AG04449 (cell line): ENCODE results near the gene DNMBP.

Source experiments
- CTCF ChIA-PET: fragments of 350-600 bp; formaldehyde crosslinking; extraction: SDS; loops from one replicate; lab custom pipeline; 2021; ENCODE audit warnings: antibody characterized with exemption; lab: Yijun Ruan, JAX
- POLR2A ChIA-PET: fragments of 400-600, 350-600 bp; formaldehyde crosslinking; extraction: SDS; loops from one replicate; lab custom pipeline; 2020; ENCODE audit warnings: antibody characterized with exemption, inconsistent platforms; lab: Yijun Ruan, JAX
- DNase-seq: peaks from one replicate; pipeline ENCODE4 v3.0.0-alpha.2; 2010; ENCODE audit warnings: low read depth, low spot score
- H3K4me3 ChIP-seq: 2 replicates; pipeline ENCODE4 v1.5.1; 2011; ENCODE audit warnings: low read depth, mild to moderate bottlenecking, control low read depth, low read length
- TF ChIP-seq, protein P1 (sequence below): IDR thresholded peaks from one replicate; pipeline ENCODE4 v1.5.1; 2011; ENCODE audit warnings: mild to moderate bottlenecking, moderate library complexity, low read length, control low read depth, inconsistent platforms; ENCODE audit not compliant: insufficient read depth; ENCODE audit errors: missing control alignments

Gene DNMBP

DNA sequence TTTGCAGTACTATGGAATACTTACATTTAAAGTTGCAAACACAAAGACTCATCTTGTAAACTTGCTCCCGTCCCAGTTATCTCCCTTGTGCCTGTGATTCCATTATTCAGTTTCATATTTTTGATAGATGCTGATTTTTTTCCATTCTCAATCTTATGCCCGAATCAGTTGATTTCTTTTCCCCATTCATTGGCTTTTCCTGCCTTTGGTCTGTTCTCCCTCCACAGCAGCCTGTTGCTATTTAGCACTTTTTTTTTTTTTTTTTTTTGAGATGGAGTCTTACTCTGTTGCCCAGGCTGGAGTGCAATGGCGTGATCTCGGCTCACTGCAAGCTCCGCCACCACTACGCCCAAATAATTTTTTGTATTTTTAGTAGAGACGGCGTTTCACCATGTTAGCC, 149.3 kb downstream of the DNMBP start:
- CTCF ChIA-PET: interaction anchor here (1.1 to 10.7 kb wide), 4 partner anchors 9 to 188 kb away, joined by 3 to 135 read pairs (median 12); no protein-coding TSS in a partner anchor
- POLR2A ChIA-PET: no interaction called here
- TF ChIP-seq, protein P1, sequence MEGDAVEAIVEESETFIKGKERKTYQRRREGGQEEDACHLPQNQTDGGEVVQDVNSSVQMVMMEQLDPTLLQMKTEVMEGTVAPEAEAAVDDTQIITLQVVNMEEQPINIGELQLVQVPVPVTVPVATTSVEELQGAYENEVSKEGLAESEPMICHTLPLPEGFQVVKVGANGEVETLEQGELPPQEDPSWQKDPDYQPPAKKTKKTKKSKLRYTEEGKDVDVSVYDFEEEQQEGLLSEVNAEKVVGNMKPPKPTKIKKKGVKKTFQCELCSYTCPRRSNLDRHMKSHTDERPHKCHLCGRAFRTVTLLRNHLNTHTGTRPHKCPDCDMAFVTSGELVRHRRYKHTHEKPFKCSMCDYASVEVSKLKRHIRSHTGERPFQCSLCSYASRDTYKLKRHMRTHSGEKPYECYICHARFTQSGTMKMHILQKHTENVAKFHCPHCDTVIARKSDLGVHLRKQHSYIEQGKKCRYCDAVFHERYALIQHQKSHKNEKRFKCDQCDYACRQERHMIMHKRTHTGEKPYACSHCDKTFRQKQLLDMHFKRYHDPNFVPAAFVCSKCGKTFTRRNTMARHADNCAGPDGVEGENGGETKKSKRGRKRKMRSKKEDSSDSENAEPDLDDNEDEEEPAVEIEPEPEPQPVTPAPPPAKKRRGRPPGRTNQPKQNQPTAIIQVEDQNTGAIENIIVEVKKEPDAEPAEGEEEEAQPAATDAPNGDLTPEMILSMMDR: no peak
- no peak overlapping the region for H3K4me3 ChIP-seq
- DNase-seq: no peak

DNA sequence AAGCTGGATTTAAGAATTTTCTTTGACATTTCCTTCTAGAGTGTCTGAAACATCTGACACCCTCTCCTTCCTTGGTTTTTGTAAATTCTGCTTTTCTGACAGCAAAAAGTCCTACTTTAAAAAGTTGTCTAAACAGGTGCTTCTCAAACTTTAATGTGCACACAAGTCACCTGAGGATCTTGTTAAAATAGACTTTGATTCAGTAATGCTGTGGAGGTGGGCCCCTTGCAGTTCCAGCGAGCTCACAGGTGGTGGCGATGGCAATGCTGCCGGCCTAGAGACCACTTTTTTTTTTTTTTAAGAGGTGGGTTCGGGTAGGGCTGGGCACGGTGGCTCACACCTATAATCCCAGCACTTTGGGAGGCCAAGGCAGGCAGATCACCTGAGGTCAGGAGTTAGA, 150.2 kb downstream of the DNMBP start:
- TF ChIP-seq, protein P1: peak; percentile 11
- DNase-seq: no peak
- POLR2A ChIA-PET: no interaction called here

GRCh38 chr10:99858849-99859248, 150.9 kb downstream of the DNMBP start:
- CTCF ChIA-PET: interaction anchor here (0.6 to 10.7 kb wide), 9 partner anchors 12 to 296 kb away, joined by 3 to 135 read pairs (median 4); partner anchors contain the start of gene DNMBP
- POLR2A ChIA-PET: no interaction called here

More for the DNA sequence above, 150.2 kb downstream of the DNMBP start:
- CTCF ChIA-PET: interaction anchor here (0.6 to 10.7 kb wide), 9 partner anchors 13 to 295 kb away, joined by 3 to 135 read pairs (median 4); partner anchors contain the start of gene DNMBP
- H3K4me3 ChIP-seq: no peak overlapping the region

DNA sequence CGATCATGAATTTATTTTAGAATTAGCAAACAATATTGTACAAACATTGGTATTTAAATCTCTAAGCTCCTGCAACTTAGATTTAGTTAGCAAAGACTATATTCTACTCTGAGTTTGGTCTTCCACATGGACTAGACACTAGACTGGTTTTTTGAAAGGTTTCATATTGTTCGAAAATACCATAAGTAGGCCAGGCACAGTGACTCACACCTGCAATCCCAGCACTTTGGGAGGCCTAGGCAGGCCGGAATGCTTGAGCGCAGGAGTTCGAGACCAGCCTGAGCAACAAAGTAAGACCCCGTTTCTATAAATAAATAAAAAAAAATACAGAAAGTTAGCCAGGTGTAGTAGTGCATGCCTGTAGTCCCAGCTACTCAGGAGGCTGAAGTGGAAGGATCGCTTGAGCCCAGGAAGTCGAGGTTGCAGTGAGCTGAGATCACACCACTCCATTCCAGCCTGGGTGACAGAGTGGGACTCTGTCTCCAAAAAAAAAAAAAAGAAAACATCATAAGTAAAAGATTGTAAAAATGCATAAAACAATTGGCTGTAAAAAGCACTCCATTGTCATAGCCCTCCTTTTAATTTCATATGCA, 154.2 kb downstream of the DNMBP start:
- TF ChIP-seq, protein P1: no peak
- DNase-seq: no peak
- CTCF ChIA-PET: interaction anchor here (1.0 to 14.6 kb wide), 10 partner anchors 9 to 193 kb away, joined by 3 to 470 read pairs (median 7); partner anchors contain the start of gene DNMBP
- no peak overlapping the region for H3K4me3 ChIP-seq
- POLR2A ChIA-PET: no interaction called here

More at GRCh38 chr10:99858849-99859248, 150.9 kb downstream of the DNMBP start:
- TF ChIP-seq, protein P1: no peak
- H3K4me3 ChIP-seq: no peak overlapping the region
- DNase-seq: no peak

DNA sequence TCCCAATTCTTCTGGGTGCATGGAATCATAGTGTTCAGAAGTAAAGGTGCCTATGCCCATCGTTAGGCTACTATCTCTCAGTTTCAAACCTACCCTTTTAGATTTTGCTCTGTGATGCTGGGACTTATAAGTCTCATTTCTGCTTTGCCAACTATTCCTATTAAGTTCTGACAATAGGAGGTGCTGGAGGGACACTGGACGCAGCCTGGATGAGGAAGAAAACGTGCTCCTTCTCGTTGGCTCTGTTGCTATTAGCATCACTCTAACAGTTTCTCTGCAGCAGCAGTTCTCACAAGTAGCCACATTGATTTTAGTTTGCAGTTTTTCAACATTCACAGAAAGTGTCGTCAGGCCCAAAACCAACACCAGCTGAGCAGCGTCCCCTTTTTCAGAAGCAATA, 154.9 kb downstream of the DNMBP start:
- peak; percentile 36 for DNase-seq
- no peak overlapping the region for H3K4me3 ChIP-seq
- ChIA-PET CTCF (interaction anchor here (0.7 to 14.6 kb wide), 16 partner anchors 8 to 330 kb away, joined by 3 to 470 read pairs (median 6); partner anchors contain the start of gene DNMBP), POLR2A (no interaction called here)
- TF ChIP-seq, protein P1: peak; percentile 69

GRCh38 chr10:99853655-99854054, 156.1 kb downstream of the DNMBP start:
- DNase-seq: no peak
- TF ChIP-seq, protein P1: no peak
- ChIA-PET CTCF (interaction anchor here (0.6 to 14.6 kb wide), 13 partner anchors 7 to 387 kb away, joined by 3 to 470 read pairs (median 5); partner anchors contain the start of gene DNMBP), POLR2A (no interaction called here)
- H3K4me3 ChIP-seq: no peak overlapping the region
